GM12873 (cell line): Measurements from ENCODE around the gene RBM20.

Experiments
- CTCF ChIP-seq: IDR thresholded peaks from 2 replicates; pipeline ENCODE4 v1.5.1; 2012; ENCODE audit warnings: low read depth, mild to moderate bottlenecking, moderate library complexity, low read length, control low read depth; ENCODE audit not compliant: insufficient read depth; ENCODE audit errors: missing control alignments

Gene RBM20

GRCh38 chr10:110794808-110795207 lies 150.7 kb downstream of the RBM20 start:
- TF ChIP-seq CTCF = no peak

DNA sequence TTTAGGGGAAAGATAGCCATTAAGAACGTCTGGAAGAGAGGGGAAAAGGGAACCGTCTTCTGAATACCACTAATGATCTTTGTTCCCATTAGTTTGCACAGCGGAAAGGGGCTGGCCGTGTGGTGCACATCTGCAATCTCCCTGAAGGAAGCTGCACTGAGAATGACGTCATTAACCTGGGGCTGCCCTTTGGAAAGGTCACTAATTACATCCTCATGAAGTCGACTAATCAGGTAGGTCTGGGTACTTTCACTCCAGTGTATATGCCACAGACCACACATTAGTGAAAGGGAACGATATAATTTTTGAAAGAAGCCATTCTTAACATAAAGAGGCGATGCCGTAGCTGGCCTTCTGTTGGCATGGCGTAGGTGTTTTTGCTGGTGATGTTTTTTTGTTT lies 153.3 kb downstream of the RBM20 start:
- TF ChIP-seq CTCF = no peak

DNA sequence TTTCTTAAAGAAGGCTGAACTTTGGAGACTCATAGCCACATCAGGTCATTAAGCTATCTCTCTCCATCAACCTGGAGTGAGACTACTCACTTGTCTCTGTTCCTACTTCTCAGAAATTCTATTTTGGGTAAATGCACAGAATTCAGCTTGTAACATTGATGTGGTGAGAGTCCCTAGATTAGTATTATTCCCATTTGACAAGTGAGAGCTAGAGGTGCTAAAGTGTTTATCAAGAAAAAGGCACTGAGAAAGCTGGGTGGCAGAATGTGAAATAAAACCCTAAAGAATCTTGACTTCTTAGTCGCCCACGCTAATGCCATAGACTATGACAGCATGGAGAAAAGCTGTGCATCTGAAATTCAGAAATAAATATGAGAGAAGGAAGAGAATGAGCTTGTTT lies 154.2 kb downstream of the RBM20 start:
- TF ChIP-seq CTCF = no peak

- no peak for TF ChIP-seq CTCF
Measured at GRCh38 chr10:110802090-110802489, 158.0 kb downstream of the RBM20 start.

DNA sequence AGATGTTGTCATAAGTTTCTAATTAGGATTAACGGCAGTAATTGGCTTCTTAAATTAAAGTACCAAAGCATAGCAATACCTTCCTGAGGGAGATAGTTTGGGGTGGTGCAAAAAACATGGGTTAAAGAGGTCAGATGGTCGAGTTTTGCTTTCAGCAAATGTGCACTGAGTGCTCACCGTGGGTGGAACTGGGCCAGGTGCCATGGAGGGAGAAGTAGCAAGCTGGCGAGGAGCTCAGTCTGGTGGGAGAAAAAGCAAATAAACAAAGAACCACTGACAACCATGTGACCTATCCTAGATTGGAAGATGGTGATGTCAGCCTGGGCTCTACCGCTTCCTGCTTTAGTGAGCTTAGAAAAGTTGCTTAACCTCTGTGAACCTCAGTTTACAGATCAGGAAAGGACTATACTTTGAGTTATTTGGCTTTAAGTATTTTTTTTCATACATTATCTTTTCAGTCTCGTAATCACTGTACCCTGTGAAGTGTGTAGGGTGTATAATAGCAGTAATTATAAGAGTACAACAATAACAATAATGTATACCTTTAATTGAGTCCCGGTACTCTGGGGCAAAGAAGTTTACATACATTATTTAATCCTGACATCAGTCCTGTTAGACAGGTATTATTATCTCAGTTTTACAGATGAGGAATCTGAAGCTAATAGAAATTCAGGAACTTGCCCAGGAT lies 158.6 kb downstream of the RBM20 start:
- no peak for TF ChIP-seq CTCF

GRCh38 chr10:110803239-110803749 lies 159.2 kb downstream of the RBM20 start:
- no peak for TF ChIP-seq CTCF

GRCh38 chr10:110803830-110804338 lies 159.7 kb downstream of the RBM20 start:
- TF ChIP-seq CTCF = peak; percentile 87
